Activated naive CD4-positive, alpha-beta T cell treated with anti-CD3 and anti-CD28 coated beads, Interleukin-2, amount 50 U/mL, for 24 hours (primary cell): Measurements from ENCODE around the gene LZTR1.
A peak's percentile ranks its signal among the peaks of the same experiment; 100 is the strongest.
"Not testable (repeated sequence)": the region's sequence is repeated elsewhere in the genome, so short reads cannot be mapped to it uniquely, and the experiment has no call there.

Experiments
- H3K27ac Mint-ChIP-seq: one replicate; pipeline ENCODE4 v1.8.0; 2021; ENCODE audit warnings: mild to moderate bottlenecking, mixed read lengths
- H3K27me3 Mint-ChIP-seq: one replicate; pipeline ENCODE4 v1.8.0; 2021; ENCODE audit warnings: mixed read lengths
- H3K36me3 Mint-ChIP-seq: one replicate; pipeline ENCODE4 v1.8.0; 2021; ENCODE audit warnings: mixed read lengths
- H3K4me1 Mint-ChIP-seq: one replicate; pipeline ENCODE4 v1.8.0; 2021; ENCODE audit warnings: mixed read lengths
- H3K4me3 Mint-ChIP-seq: one replicate; pipeline ENCODE4 v1.8.0; 2021; ENCODE audit warnings: mild to moderate bottlenecking, mixed read lengths
- H3K9me3 Mint-ChIP-seq: one replicate; pipeline ENCODE4 v1.8.0; 2021; ENCODE audit warnings: mixed read lengths

The LZTR1 gene

DNA sequence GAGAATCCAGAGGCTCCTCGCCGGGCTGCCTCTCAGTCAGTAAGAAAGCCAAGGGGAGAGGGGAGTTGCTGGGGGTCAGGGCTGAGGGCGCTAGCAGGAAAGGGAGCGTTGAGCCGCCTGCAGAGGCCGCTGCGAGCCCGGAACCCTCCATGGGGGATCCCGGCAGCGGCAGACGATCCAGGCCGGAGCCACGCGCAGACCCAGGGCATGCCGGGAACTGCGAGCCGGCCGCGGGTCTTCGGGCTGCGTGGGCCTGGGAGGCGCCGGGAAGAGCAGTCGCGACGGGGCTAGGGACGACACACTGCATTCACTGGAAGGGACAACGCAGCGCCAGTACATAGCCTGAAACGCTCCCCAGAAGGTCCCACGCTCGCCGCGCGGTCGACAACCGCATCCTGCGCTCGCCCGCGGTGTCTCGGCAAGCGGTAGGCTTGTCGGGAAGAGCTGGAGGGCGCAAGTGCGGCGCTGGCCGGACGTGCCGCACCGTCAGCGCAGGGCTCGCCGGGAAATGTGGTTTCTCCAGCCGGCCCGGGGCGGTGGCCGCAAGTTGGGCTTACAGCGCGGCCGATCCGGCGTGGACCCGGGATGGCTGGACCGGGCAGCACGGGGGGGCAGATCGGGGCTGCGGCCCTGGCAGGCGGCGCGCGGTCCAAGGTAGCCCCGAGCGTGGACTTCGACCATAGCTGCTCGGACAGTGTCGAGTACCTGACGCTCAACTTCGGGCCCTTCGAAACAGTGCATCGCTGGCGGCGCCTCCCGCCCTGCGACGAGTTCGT lies at the start of gene LZTR1:
Gene LZTR1 (plus strand): TSS at position 511 of the 776 bp plus-strand sequence. CDS start 75 bp downstream, at position 586.
- Mint-ChIP-seq H3K36me3 (peaks cover 3% of the 10 kb centered on the region), H3K9me3 (no peaks in the 10 kb centered on the region), H3K27me3 (no peaks in the 10 kb centered on the region), H3K27ac (peak within 1 kb of the TSS; percentile 95), H3K4me1 (peaks cover 43% of the 10 kb centered on the region), H3K4me3 (peak within 1 kb of the TSS; percentile 98)

DNA sequence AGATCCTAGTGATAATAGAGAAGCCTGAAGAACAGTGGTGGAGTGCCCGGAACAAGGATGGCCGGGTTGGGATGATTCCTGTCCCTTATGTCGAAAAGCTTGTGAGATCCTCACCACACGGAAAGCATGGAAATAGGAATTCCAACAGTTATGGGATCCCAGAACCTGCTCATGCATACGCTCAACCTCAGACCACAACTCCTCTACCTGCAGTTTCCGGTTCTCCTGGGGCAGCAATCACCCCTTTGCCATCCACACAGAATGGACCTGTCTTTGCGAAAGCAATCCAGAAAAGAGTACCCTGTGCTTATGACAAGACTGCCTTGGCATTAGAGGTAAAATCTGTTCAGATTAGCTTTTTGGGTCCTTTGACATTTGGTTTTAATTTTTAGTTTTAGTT lies 48.2 kb upstream of the LZTR1 start:
- no peaks in the 10 kb centered on the region for H3K27me3 Mint-ChIP-seq
- peaks cover 77% of the 10 kb centered on the region for H3K4me1 Mint-ChIP-seq
- no peaks in the 10 kb centered on the region for H3K9me3 Mint-ChIP-seq
- peaks cover 10% of the 10 kb centered on the region for H3K36me3 Mint-ChIP-seq
- H3K27ac Mint-ChIP-seq, result no peak overlapping the region
- no peak overlapping the region for H3K4me3 Mint-ChIP-seq

DNA sequence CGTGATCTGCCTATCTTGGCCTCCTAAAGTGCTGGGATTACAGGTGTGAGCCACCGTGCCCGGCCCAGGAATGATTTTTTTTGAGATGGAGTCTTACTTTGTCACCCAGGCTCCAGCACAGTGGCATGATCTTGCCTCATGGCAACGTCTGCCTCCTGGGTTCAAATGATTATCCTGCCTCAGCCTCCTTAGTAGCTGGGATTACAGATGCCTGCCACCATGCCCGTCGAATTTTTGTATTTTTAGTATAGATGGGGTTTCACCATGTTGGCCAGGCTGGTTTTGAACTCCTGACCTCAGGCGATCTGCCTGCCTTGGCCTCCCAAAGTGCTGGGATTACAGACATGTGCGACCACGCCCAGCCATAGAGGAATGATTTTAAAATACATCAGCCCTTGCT lies 47.0 kb upstream of the LZTR1 start:
- Mint-ChIP-seq H3K36me3 (peaks cover 12% of the 10 kb centered on the region), H3K4me1 (peaks cover 79% of the 10 kb centered on the region)
- H3K9me3 Mint-ChIP-seq, H3K27me3 Mint-ChIP-seq, H3K27ac Mint-ChIP-seq, H3K4me3 Mint-ChIP-seq: not testable (repeated sequence)

DNA sequence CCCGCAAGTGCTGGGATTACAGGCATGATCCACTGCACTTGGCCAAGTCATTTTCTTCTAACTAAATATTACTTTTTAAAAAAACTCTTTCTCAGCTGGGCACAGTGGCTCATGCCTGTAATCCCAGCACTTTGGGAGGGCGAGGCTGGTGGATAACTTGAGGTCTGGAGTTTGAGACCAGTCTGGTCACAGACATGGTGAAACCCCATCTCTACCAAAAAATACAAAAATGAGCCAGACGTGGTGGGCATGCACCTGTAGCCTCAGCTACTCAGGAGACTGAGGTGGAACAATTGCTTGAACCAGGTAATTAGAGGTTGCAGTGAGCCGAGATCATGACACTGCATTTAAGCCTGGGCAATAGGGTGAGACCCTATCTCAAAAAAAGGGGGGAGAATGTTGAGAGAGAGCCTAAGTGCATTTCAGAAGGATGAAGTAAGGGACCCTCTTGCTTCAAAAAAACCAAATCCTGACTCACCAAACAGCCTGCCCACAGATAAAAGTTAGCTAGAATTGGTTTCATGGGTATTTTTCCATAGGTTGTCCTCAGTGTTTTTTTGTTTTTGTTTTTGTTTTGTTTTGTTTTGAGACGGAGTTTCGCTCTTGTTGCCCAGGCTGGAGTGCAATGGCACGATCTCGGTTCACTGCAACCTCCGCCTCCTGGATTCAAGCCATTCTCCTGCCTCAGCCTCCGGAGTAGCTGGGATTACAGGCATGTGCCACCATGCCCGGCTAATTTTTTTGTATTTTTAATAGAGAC lies 46.1 kb upstream of the LZTR1 start:
- Mint-ChIP-seq H3K4me1 (peaks cover 82% of the 10 kb centered on the region), H3K4me3 (peak overlapping the region; percentile 30), H3K36me3 (peaks cover 14% of the 10 kb centered on the region)
- H3K27me3 Mint-ChIP-seq, H3K9me3 Mint-ChIP-seq, H3K27ac Mint-ChIP-seq: not testable (repeated sequence)

DNA sequence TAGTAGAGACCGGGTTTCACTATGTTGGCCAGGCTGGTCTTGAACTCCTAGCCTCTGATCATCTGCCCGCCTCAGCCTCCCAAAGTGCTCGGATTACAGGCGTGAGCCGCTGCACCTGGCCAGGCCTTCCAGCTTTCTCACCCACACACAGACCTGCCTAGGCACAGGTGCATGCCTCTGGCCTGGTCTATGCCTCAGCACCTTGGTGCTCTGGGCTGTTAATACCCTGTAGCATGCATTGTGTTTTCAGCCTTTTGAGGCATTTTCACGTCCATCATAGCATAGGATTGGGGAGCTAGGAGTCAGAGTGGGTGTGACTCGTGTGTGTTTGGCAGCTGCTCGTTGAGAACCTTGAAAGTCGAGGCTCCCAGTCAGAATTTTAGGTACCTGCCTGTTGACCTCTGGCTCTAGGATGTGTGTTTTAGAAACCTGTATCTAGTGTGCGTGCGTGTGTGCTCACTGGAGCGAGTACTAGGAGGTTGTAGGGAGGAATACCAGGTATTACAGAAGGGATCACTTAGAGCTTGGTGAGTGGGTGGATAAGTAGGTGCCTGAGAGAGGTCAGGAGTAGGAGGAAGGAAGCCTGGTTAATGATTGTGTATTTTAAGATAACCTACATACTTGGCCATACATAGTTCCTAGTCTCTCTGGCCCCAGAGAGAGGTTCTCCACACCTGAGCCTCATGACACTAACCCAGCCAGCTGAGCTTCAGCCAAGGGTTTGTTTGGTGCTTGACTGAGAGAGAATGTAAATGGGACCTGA lies 44.9 kb upstream of the LZTR1 start:
- Mint-ChIP-seq H3K9me3 (no peaks in the 10 kb centered on the region), H3K36me3 (peaks cover 17% of the 10 kb centered on the region), H3K27ac (peak overlapping the region; percentile 67), H3K4me1 (peaks cover 84% of the 10 kb centered on the region), H3K4me3 (peak overlapping the region; percentile 56), H3K27me3 (no peaks in the 10 kb centered on the region)

DNA sequence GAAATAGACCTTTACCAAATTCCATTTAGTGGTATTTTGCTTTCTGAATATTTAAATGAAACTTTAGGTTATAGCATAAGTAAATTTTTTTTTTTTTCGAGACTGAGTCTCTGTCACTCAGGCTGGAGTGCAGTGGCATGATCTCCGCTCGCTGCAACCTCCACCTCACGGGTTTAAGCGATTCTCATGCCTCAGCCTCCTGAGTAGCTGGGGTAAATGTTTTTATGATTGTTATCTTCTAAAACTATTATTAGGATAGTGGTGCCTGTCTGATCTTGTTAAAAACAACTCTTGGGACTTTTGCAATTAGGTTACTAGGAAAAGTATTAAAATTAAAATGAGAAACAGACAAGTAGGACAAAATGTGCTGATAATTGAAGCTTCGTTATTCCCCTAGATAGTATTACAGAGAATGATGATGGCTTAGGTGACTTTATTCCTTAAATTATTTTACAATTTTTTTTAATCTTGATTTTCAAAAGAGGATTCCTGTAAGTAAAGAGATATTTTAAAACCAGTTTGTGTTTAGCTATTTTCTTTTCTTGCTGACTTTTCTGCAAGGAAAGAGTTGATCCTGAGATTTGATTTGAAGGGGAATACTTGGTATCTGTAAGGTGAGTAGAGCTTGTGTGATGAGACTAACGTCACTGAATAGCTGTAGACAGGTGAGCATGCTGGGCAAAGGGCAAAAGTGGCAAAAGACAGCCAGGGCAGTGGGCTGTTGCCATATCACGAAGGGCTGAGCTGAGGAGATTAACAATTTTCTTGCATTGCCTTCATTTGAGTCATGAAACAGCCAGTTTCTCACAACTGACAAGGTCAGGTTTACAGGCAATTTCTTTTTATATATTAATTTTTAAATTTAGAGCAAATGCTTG lies 44.1 kb upstream of the LZTR1 start:
- Mint-ChIP-seq H3K9me3 (no peaks in the 10 kb centered on the region), H3K4me1 (peaks cover 86% of the 10 kb centered on the region), H3K4me3 (peak overlapping the region; percentile 19), H3K27me3 (no peaks in the 10 kb centered on the region), H3K27ac (no peak overlapping the region), H3K36me3 (peaks cover 17% of the 10 kb centered on the region)

DNA sequence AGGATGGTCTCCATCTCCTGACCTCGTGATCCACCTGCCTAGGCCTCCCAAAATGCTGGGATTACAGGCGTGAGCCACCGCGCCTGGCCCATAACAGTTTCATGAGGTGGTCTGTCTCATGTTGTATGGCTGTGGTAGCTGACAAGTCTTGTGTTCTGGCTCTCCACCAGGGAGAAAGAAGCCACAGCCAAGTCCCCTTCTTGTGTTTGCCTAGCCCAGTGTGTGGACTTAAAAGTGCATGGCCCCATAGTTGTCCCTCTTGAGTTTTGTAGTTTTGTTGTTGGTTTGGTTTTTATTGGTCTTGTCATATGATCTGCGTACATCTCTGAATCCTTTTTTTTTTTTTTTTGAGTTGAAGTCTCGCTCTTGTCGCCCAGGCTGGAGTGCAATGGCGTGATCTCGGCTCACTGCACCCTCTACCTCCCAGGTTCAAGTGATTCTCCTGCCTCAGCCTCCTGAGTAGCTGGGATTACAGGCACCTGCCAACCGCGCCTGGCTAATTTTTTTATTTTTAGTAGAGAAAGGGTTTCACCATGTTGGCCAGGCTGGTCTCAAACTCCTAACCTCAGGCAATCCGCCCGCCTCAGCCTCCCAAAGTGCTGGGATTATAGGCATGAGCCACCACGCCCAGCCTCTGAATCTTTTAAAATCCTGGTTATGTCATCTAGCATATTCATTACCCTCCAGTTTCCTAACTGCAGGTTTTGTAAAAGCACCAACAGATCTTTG lies 42.5 kb upstream of the LZTR1 start:
- H3K9me3 Mint-ChIP-seq, H3K27me3 Mint-ChIP-seq, H3K27ac Mint-ChIP-seq, H3K4me3 Mint-ChIP-seq: not testable (repeated sequence)
- Mint-ChIP-seq H3K4me1 (peaks cover 85% of the 10 kb centered on the region), H3K36me3 (peaks cover 13% of the 10 kb centered on the region)

DNA sequence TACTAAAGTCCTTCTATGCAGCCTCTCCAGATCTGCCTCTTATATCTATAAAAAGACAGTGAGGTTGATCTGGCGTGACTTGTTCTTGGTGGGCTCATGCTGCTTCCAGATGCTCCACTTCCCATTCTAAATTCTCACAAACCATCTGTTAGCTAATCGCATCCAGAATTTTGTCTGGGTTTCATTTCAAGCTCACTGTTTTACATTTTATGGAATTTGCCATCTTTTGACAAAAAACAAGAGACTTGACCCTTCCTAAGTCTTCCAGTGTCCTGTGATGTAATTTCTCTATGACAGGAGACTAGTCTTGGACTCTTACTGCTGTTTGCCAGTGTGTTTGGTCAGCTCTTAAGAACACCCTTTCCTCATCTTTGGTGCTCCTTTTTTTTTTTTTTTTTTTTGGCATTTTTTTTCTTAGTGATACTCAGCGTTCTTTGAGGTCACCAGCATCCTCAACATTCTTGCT lies 41.9 kb upstream of the LZTR1 start:
- Mint-ChIP-seq H3K4me1 (peaks cover 83% of the 10 kb centered on the region), H3K4me3 (peak overlapping the region; percentile 58), H3K27me3 (no peaks in the 10 kb centered on the region), H3K9me3 (no peaks in the 10 kb centered on the region), H3K36me3 (peaks cover 13% of the 10 kb centered on the region), H3K27ac (no peak overlapping the region)

DNA sequence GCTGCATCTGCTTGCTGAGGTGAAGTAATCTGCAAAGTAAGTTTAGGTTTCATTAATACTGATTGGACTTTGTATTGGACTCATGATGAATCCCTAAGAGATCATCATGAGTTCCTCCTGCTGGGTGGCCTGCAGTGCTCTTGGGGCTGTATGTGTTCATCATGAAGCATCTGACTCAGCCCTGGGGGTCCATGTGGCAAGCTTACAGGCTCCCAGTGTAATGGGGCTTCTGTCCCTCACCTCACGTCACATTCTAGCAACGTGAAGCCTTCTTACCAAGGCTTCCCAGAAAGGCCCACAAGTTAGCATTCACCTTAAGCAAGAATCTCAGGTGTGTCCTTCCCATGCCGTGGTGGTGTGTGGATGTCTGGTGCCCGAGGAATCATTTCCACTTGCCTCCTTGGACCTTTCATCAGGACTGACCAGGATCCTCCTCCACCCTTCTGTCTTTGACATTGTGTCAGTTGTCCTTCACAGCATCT lies 41.2 kb upstream of the LZTR1 start:
- peaks cover 13% of the 10 kb centered on the region for H3K36me3 Mint-ChIP-seq

DNA sequence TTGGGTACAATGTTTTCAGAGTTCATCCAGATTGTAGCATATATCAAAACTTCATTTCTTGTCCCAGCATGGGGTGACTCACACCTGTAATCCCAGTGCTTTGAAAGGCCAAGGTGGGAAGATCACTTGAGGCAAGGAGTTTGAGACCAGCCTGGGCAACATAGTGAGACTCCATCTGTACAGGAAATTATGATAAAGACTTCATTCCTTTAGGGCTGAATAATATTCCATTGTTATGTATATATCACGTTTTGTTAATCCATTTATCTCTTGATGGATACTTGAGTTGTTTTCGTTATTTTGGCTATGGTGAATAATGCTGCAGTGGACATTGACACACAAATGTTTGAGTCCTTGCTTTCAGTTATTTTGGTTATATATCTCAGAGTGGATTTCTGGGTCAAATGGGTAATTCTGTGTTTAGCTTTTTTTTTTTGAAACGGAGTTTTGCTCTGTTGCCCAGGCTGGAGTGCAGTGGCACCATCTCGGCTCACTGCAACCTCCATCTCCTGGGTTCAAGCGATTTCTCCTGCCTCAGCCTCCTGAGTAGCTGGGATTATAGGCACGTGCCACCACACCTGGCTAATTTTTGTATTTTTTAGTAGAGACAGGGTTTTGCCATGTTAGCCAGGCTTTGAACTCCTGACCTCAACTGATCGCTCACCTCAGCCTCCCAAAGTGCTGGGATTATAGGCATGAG lies 39.7 kb upstream of the LZTR1 start:
- H3K4me3 Mint-ChIP-seq, H3K9me3 Mint-ChIP-seq, H3K27me3 Mint-ChIP-seq, H3K36me3 Mint-ChIP-seq, H3K27ac Mint-ChIP-seq: not testable (repeated sequence)
- H3K4me1 Mint-ChIP-seq, result peaks cover 81% of the 10 kb centered on the region

More for the DNA sequence above, 41.2 kb upstream of the LZTR1 start:
- Mint-ChIP-seq H3K4me3 (peak overlapping the region; percentile 58), H3K9me3 (no peaks in the 10 kb centered on the region), H3K4me1 (peaks cover 87% of the 10 kb centered on the region), H3K27ac (peak overlapping the region; percentile 55), H3K27me3 (no peaks in the 10 kb centered on the region)

DNA sequence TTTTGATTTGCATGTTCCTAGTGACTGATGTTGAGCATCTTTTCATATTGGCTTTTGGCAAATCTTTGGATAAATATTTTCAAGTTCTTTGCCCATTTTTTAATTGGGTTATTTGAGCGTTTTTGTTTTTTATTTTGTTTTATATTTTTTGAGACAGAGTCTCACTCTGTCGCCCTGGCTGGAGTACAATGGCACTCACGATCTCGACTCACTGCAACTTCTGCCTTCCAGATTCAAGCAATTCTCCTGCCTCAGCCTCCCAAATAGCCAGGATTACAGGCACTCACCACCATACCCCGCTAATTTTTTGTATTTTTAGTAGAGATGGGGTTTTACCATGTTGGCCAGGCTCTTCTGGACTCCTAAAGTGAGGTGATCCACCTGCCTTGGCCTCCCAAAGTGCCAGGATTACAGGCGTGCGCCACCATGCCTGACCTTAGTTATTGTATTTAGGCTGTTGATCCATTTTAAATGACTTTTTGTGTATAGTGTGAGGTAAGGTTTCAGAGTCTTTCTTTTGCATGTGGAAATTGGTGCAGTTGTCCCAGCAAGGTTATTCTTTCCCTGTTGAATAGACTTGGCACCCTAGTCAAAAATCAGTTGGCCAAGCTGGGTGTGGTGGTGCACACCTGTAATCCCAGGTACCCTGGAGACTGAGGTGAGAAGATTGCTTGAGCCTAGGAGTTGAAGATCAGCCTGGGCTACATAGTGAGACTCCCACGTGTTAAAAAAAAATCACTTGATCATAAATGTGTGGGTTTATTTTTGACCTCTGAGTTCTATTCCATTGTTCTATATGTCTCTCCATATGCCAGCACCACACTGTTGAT lies 38.8 kb upstream of the LZTR1 start:
- no peaks in the 10 kb centered on the region for H3K27me3 Mint-ChIP-seq
- no peaks in the 10 kb centered on the region for H3K9me3 Mint-ChIP-seq
- peaks cover 7% of the 10 kb centered on the region for H3K36me3 Mint-ChIP-seq
- H3K27ac Mint-ChIP-seq, result no peak overlapping the region
- H3K4me1 Mint-ChIP-seq, result peaks cover 79% of the 10 kb centered on the region
- H3K4me3 Mint-ChIP-seq, result no peak overlapping the region

DNA sequence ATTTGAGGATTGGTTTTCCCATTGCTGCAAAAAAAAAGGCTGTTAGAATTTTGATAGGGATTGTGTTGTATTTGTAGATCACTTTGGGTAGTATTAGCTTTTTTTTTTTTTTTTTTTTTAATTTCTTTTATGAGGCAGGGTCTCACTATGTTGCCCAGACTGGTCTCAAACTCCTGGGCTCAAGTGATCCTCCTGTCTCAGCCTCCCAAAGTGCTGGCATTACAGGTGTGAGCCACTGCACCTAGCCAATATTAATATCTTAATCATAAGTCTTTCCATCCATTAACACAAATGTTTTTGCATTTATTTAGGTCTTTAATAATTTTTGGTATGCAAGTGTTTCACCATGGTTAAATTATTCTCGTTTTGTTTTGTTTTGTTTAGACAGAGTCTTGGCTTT lies 38.1 kb upstream of the LZTR1 start:
- peaks cover 7% of the 10 kb centered on the region for H3K36me3 Mint-ChIP-seq
- H3K27me3 Mint-ChIP-seq, result no peaks in the 10 kb centered on the region
- H3K4me1 Mint-ChIP-seq, result peaks cover 79% of the 10 kb centered on the region
- H3K27ac Mint-ChIP-seq, result no peak overlapping the region
- H3K4me3 Mint-ChIP-seq, result no peak overlapping the region
- no peaks in the 10 kb centered on the region for H3K9me3 Mint-ChIP-seq

DNA sequence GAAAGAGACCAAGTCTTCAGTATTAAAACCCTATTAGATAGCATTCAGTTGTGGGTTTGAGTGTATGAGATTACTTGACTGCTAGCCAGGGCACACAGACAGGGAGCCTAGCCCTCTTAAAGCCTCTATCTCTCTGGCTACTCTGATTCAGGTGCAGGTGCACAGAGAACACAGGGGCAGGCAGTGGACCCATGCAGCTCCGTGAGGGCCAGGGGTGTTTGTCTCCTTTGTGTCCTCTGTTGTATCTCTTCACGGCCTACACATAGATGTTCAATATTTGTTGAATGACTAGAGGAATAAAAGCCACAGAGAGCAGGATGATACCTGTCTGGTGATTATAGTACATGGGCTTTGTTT lies 36.5 kb upstream of the LZTR1 start:
- H3K27ac Mint-ChIP-seq, result peak overlapping the region; percentile 2

More for the DNA sequence above, 36.5 kb upstream of the LZTR1 start:
- Mint-ChIP-seq H3K9me3 (no peaks in the 10 kb centered on the region), H3K4me3 (no peak overlapping the region), H3K4me1 (peaks cover 75% of the 10 kb centered on the region), H3K36me3 (peaks cover 4% of the 10 kb centered on the region), H3K27me3 (no peaks in the 10 kb centered on the region)
